AG04450 (cell line): ENCODE measurements around the gene TRIM15. TPM values are rescaled to one million over a fixed set of nuclear protein-coding genes. Genes with fewer than 3 reads are reported as not detected.

Source experiments
- CTCF ChIA-PET: fragments of 300-600, 350-600 bp; formaldehyde crosslinking; extraction: SDS; loops from one replicate; lab custom pipeline; 2022; ENCODE audit warnings: antibody characterized with exemption, inconsistent platforms; lab: Charles Lee
- POLR2A ChIA-PET: fragments of 350-600 bp; formaldehyde crosslinking; extraction: SDS; loops from one replicate; lab custom pipeline; 2021; ENCODE audit warnings: antibody characterized with exemption, inconsistent platforms; lab: Yijun Ruan, JAX
- DNase-seq: peaks from one replicate; pipeline ENCODE4 v3.0.0-alpha.2; 2011; ENCODE audit warnings: low read depth, low spot score
- H3K27ac ChIP-seq: one replicate; pipeline ENCODE4 v1.5.1; 2012; ENCODE audit warnings: low read depth, low read length, control low read depth
- H3K27me3 ChIP-seq: one replicate; pipeline ENCODE4 v1.6.0; 2012; ENCODE audit warnings: low read length; ENCODE audit not compliant: control insufficient read depth, insufficient read depth
- H3K4me3 ChIP-seq: 2 replicates; pipeline ENCODE4 v1.5.1; 2011; ENCODE audit warnings: mild to moderate bottlenecking, low read depth, low read length, control low read depth
- H3K9me3 ChIP-seq: 2 replicates; pipeline ENCODE4 v1.5.1; 2012; ENCODE audit warnings: low read length; ENCODE audit not compliant: control insufficient read depth, insufficient read depth
- CTCF ChIP-seq: IDR thresholded peaks from 2 replicates; pipeline ENCODE4 v1.5.1; 2011; ENCODE audit warnings: low read depth, low read length, control low read depth, inconsistent platforms
- polyA plus RNA-seq: library from polyadenylated mRNA; depleted of rRNA; stranded (reverse); fragments of >200 nt; gene quantifications from 2 replicates; pipeline ENCODE4 v1.2.3, GENCODE V29; 2011

The TRIM15 gene
- polyA plus RNA-seq, 1 experiment: not detected

- H3K4me3 ChIP-seq: no peak overlapping the region
- CTCF ChIA-PET: interaction anchor here (1.4 kb wide), 1 partner anchor 26 kb away, joined by 4 read pairs; no protein-coding TSS in a partner anchor
- H3K9me3 ChIP-seq: no peaks in the 10 kb centered on the region; the same call in 1 of the 2 replicates
- H3K27me3 ChIP-seq: peaks cover 9% of the 10 kb centered on the region
- H3K27ac ChIP-seq: no peak overlapping the region
- no peak for TF ChIP-seq CTCF
- DNase-seq: no peak
- POLR2A ChIA-PET: no interaction called here
Observed at GRCh38 chr6:30156774-30157173, 6.6 kb upstream of the TRIM15 start.

- H3K9me3 ChIP-seq: no peaks in the 10 kb centered on the region; the same call in 1 of the 2 replicates
- ChIA-PET CTCF (interaction anchor here (1.4 kb wide), 1 partner anchor 26 kb away, joined by 4 read pairs; no protein-coding TSS in a partner anchor), POLR2A (no interaction called here)
- H3K27me3 ChIP-seq: peaks cover 9% of the 10 kb centered on the region
- H3K4me3 ChIP-seq: no peak overlapping the region
- no peak for DNase-seq
- no peak for TF ChIP-seq CTCF
- no peak overlapping the region for H3K27ac ChIP-seq
Observed at GRCh38 chr6:30157581-30157980, 5.8 kb upstream of the TRIM15 start.

GRCh38 chr6:30157999-30158398 lies 5.3 kb upstream of the TRIM15 start:
- no peak for DNase-seq
- ChIA-PET POLR2A (no interaction called here), CTCF (interaction anchor here (1.4 kb wide), 1 partner anchor 27 kb away, joined by 4 read pairs; no protein-coding TSS in a partner anchor)
- Histone ChIP-seq H3K27ac (no peak overlapping the region), H3K4me3 (no peak overlapping the region), H3K27me3 (peaks cover 9% of the 10 kb centered on the region), H3K9me3 (no peaks in the 10 kb centered on the region; the same call in 1 of the 2 replicates)
- TF ChIP-seq CTCF: no peak

- Histone ChIP-seq H3K4me3 (no peak overlapping the region), H3K9me3 (no peaks in the 10 kb centered on the region; the same call in 1 of the 2 replicates), H3K27ac (no peak overlapping the region), H3K27me3 (peaks cover 9% of the 10 kb centered on the region)
- ChIA-PET POLR2A (no interaction called here), CTCF (no interaction called here)
- no peak for DNase-seq
- TF ChIP-seq CTCF: no peak
Observed at GRCh38 chr6:30158475-30159040, 4.8 kb upstream of the TRIM15 start.

GRCh38 chr6:30160008-30160784 lies 3.1 kb upstream of the TRIM15 start:
- Histone ChIP-seq H3K27me3 (peaks cover 17% of the 10 kb centered on the region), H3K27ac (no peak overlapping the region), H3K4me3 (no peak overlapping the region), H3K9me3 (no peaks in the 10 kb centered on the region; the same call in 1 of the 2 replicates)
- no peak for DNase-seq
- TF ChIP-seq CTCF: no peak
- CTCF ChIA-PET: no interaction called here
- POLR2A ChIA-PET: no interaction called here
